Hematopoietic multipotent progenitor cell treated with erythropoietin and hydrocortisone succinate and interleukin-3 and kit ligand, for 6 days (in vitro differentiated cells): ENCODE data around the gene RBPJL.
A peak's percentile ranks its signal among the peaks of the same experiment; 100 is the strongest.

Source experiments
- DNase-seq: peaks from one replicate; pipeline ENCODE4 v3.0.0-alpha.2; 2015

The RBPJL gene, protein sequence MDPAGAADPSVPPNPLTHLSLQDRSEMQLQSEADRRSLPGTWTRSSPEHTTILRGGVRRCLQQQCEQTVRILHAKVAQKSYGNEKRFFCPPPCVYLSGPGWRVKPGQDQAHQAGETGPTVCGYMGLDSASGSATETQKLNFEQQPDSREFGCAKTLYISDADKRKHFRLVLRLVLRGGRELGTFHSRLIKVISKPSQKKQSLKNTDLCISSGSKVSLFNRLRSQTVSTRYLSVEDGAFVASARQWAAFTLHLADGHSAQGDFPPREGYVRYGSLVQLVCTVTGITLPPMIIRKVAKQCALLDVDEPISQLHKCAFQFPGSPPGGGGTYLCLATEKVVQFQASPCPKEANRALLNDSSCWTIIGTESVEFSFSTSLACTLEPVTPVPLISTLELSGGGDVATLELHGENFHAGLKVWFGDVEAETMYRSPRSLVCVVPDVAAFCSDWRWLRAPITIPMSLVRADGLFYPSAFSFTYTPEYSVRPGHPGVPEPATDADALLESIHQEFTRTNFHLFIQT

GRCh38 chr20:45306431-45306982, at the start of gene RBPJL:
Gene RBPJL (plus strand): TSS chr20:45306840. CDS start chr20:45306923, 83 bp downstream.
- DNase-seq = peak; percentile 58

DNA sequence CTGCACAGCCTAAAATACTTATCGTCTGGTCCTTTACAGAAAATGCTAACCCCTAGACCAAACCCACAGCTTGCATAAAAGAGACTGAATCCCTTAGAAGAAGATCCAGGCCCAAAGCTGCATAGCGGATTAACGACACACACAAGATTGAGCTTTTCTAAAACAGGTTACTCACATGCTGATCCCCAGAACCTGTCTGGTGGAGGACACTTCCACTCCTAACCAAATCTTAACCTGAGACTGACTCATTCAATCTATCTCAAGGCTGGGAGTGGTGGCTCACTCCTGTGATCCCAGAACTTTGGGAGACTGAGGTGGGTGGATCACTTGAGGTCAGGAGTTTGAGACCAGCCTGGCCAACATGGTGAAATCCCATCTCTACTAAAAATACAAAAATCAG, 49.5 kb upstream of the RBPJL start:
- DNase-seq = no peak

- DNase-seq = no peak
These were observed 48.9 kb upstream of the RBPJL start for GRCh38 chr20:45257711-45258110.

- no peak for DNase-seq
These were observed 48.4 kb upstream of the RBPJL start for GRCh38 chr20:45258259-45258658.

- DNase-seq = no peak
These were observed 48.0 kb upstream of the RBPJL start for GRCh38 chr20:45258664-45259063.

DNA sequence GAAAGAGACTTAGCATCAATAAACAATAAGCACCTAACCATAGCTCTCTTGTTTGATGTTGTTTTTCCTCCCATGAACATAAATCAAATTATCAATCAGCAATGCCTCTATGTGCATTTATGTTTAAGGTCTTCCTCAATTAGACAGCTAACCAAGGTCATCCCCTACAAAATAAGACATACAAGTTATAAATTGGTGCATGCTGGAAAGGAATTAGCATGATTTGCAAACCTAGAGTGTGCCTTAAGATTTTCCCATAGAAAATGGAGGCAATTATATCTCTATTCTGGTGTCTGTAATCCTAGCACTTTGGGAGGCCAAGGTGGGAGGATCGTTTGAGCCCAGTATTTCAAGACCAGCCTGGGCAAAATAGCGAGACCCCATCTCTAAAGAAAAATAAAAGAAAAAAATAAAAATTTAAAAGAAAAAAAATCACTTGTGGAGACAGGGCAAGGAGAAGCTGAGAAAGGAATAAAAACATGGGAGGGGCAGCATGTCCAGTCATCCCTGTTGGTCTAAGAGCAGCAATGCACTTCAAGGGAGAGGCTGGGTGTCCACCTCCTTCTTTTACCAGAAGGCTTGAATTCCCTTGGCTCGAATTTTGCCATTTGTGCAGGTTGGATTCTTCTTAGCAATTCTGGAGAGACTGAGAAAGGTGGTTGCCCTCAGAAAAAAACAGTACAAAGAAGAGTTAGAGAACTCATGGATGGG, 42.9 kb upstream of the RBPJL start:
- DNase-seq = no peak

DNA sequence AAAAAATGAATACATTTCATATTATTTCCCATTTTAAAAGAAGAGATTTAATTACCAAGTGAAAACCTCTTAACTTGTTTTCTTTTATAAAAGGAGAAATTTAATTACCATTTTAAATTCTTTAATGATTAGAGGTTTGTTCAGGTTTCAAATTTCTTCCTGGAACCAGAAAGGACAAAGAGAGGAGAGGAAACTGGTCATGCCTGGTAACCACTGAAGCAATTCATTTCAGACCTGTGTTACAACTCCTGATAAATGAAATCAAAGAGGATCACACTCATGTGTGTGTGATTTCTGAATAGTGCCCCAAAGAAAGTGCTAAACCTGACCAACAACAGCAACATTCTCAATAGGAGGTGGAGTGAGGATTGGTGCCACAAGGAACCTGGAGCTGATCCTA, 39.7 kb upstream of the RBPJL start:
- DNase-seq = no peak

GRCh38 chr20:45268531-45268930, 38.1 kb upstream of the RBPJL start:
- DNase-seq = no peak

DNA sequence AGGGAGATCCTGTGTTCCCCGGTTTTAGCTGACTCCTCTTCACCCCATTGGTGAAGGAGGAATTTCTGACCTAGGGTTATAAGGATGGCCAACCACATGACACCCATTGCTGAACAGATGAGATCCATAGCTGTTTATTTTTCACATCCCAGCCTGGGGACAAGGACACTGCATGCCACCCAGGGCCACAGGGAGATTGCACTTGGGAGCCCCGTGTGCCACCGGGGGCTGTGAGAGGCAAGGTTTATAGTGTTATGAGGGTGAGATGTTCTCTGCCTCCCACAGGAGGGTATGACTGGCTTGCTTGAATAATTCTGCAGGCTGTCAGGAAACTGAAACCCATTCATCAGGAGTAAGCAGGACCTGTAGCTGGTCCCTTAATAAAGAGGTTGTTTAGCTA, 37.6 kb upstream of the RBPJL start:
- DNase-seq = no peak

- DNase-seq = no peak
These were observed 36.8 kb upstream of the RBPJL start for GRCh38 chr20:45269754-45270270.

DNA sequence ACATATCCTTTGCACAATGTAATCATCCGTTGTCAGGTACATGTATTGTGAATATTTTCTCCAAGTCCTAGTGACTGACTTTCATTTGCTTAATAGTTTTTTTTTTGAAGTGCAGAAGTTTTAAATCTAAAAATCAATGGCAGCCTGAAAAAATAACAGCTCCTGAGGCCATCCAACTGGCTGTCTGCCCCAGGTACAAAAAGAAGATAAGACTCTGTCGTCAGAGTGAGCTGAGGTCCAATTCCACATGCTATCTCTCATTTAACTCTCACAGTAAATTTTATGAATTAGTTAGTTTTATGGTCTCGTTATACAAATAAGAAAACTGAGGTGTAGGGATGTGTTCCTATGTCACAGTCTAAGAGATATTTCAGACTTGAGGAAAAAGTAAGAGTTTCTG, 31.3 kb upstream of the RBPJL start:
- no peak for DNase-seq

DNA sequence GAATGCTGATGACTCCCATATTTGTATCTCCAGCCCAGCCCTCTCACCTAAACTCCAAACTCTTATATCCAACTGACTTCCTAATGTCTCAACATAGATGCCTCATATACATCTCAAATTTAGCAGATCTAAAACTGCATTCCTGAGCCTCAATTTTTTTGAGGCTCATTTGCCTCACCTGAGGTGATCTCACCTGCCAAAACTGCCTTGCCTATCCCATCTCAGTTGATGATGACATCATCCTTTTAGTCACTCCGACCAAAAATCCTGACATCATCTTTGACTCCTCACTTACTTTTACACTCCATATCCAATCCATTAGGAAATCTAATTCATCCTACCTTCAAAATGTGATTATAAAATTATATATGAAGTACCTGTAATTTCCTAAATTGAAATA, 26.6 kb upstream of the RBPJL start:
- DNase-seq = no peak

GRCh38 chr20:45282700-45283550, 23.7 kb upstream of the RBPJL start:
- DNase-seq = no peak

- DNase-seq = peak; percentile 49
These were observed 23.0 kb upstream of the RBPJL start for GRCh38 chr20:45283551-45284057.

DNA sequence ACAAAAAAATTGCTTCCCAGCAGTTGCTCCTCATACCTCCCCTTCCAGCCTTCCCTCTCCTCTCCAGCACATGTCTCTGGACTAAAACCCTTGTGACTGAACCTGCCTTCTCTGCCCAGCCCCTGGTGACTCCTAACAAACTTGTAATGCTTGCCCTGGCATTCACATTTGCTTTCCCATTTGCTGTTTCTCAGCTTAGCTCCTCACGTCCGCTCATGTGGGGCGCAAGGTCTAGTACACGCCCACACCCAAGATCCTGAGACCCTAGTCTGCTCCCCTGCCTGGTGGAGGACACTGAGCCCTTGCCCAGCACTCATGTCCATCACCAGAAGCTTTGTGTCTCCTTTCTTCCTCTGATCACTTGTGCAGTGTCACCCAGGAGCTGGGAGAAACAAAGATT, 18.3 kb upstream of the RBPJL start:
- DNase-seq = no peak

GRCh38 chr20:45288860-45289259, 17.8 kb upstream of the RBPJL start:
- no peak for DNase-seq

GRCh38 chr20:45289942-45290676, 16.5 kb upstream of the RBPJL start:
- DNase-seq = no peak

- DNase-seq = peak; percentile 89
These were observed 15.8 kb upstream of the RBPJL start for GRCh38 chr20:45290677-45291355.

DNA sequence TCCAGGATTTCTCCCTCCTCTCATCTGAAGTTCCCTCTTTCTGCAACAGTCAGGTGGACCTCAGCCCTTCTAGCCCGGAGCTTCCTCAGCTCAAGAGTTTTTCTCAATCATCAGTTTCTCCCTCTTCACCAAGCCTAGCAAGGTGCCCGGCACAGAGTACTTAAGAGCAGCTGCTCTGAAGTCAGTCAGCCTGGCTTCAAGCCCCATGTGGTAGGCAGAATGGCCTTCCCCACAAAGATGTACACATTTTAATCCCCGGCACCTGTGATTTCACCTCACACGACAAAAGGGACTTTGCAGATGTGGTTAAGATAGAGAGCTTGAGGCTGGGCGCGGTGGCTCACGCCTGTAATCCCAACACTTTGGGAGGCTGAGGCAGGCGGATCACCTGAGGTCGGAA, 15.1 kb upstream of the RBPJL start:
- DNase-seq = no peak

- DNase-seq = no peak
These were observed 14.3 kb upstream of the RBPJL start for GRCh38 chr20:45292343-45292742.
